ENCODE results near the gene RIPPLY3.
"Not testable (repeated sequence)": the region's sequence is repeated elsewhere in the genome, so short reads cannot be mapped to it uniquely, and the experiment has no call there.

RIPPLY3 gene

DNA sequence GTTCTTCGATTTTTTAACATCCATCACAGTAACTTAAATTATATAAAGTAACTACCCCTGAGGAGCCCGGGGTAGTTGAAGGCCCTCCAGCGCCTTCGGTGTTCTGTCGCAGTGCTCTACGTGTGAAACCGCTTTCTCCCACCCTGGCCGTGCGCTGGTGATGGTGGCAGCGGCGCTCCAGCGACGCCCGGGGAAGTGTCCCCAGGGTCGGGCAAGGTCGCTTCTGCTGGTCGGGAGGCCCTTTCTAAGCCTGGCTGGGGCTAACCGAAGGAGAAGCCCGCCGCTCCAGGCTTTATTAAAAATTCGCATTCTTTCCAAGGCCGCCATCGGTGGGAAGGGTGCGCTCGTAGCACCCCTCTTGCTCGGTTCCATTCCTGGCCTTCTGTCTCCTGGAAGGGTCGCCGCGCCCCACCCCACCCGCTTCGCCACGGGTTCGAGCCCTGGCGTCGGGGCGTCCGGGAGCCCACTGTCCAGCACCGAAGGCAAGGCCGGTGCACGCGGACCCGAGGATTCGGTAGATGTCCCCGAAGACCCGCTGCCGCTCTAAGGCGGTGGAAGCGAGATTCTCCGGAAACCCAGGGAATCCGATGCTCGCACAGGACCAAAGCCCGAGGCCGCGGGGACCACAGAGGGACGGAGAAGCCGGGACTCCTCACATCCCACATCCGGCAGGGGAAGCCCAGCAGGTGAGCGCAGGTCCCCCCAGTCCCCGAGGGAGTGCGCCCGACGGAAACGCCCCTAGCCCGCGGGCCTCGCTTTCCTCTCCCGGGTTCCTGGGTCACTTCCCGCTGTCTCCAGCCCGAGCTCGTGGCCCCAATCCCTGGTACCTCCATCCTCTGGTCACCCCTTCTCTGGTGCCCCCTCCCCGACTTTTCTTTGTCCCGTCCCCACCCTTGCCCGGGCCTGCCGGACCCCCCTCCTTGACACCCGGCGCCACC is 685 bp upstream of the RIPPLY3 start:
- in situ Hi-C loops (cut with MboI; ENCODE audit: low sequenced_read_pairs) = no loop called here

DNA sequence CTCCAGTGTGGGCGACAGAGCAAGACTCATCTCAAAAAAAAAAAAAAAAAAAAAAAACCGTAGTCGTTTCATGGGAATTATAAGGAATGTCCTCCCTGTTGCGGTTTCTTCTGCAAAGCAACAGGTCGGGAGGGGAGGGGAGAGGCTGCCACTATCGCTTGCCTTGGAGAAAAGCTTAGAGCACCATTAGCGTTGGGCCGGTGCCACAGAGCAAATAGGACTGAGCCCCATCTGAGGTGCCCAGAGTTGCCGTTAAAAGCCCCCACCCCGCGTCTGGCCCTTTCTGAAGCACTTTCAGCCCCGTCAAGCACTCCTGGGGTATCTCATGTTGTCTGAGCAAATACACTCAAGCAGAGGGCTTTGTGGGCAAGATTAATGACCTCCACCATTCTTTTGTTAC is 2.2 kb downstream of the RIPPLY3 start:
- in situ Hi-C loops (cut with MboI; ENCODE audit: low sequenced_read_pairs) = no loop called here

DNA sequence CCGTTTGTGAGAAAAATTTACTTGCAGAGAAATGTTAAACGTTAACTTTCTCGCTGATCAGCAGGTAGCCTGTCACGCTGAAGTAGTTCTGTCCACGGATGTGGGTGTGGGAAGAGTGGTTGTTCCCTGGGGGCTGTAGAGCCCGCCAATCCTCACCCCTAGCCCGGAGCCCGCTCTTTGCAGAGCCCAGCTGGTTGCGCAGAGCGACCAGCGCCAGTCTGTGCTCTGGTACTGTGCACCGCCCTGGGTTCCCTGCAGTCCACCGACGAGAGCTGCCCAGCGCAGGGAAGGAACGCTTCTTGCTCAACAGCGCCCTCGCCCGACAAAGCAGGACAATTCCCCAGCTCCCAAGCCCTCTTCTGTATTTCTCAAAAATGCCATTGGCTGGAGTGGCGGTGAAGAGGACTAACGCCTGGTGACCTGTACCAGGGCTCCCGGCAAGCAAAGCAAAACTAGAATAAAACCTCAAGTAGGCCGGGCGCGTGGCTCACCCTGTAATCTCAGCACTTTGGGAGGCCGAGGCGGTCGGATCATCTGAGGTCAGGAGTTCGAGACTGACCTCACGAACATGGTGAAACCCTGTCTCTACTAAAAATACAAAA is 3.3 kb downstream of the RIPPLY3 start:
- in situ Hi-C loops (cut with MboI; ENCODE audit: low sequenced_read_pairs) = no loop called here

DNA sequence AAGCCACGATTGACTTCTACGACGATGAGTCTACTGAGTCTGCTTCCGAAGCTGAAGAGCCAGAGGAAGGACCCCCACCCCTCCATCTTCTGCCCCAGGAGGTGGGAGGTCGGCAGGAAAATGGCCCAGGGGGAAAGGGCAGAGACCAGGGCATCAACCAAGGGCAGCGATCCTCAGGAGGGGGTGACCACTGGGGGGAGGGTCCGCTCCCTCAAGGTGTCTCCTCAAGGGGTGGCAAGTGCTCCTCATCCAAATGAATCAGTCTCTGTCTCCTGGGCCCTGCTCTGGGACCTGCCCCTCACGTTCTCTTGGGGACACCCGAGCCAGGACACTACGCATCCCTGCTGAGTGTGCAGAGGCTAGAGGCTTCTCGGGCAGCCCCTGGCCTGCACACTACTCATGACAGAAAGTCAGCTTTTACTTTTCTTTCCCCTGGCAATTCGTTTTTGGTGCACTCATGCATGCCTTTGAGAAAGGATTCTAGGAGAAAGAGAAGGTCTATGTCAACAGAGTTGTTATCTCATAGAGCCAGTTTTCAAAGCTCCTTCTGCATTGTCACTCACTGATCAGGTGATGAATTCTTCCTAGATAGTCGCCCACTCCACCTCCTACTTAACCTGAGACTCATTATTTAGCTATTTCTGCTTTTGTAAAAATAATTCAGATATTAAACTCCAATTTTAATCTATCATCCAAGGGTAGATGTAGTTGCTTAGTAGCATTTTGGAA is 11.6 kb downstream of the RIPPLY3 start:
- in situ Hi-C loops (cut with MboI; ENCODE audit: low sequenced_read_pairs) = no loop called here

DNA sequence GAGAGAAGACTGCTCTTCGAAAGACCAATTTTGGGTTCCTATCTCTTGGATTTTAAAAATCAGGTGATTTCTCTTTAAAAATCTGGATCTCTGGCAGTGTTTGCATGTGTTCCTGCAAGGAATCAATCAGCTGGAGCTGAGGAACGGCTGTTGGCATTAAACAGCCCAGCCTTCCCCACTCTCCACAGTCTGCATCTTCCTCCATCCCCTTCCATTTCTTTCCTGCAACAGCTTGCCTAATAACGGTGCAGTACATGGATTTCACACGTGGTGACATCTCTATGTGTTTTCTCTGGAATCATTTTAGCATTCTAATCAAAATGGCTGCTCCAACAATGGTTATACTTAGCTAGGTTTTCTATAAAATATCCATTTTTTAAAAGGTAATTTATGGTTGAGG is 20.0 kb downstream of the RIPPLY3 start:
- in situ Hi-C loops (cut with MboI; ENCODE audit: low sequenced_read_pairs) = no loop called here

DNA sequence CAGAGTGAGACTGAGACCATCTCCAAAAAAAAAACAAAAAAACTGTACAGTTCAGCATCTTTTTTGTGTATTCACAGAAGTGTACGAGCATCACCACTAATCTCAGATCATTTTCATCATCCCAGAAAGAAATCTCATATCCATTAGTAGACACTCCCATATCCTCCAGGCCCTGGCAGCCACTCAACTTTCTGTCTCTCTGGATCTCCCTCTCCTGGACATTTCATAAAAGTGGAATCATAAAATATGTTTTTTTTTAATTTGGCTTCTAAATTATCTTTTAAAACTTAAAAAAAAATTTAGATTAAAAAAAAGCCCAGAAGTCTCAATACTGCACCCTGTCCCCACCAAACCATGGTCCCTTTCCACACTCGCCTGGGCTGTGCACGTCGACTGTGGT is 22.1 kb downstream of the RIPPLY3 start:
- in situ Hi-C loops (cut with MboI; ENCODE audit: low sequenced_read_pairs) = no loop called here

DNA sequence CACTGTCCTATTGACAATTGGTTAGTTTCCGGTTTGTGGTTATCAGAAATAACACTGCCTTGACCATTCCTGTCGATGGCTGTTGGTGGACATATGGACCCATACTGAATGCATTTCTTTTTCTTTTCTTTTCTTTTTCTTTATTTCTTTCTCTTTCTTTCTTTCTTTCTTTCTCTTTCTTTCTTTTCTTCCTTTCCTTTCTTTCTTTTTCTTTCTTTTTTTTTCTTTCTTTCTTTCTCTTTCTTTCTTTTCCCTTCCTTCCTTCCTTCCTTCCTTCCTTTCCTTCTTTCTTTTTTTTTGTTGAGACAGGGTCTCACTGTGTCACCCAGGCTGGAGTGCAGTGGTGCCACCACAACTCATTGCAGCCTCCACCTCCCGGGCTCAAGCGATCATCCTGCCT is 24.4 kb downstream of the RIPPLY3 start:
- in situ Hi-C loops (cut with MboI; ENCODE audit: low sequenced_read_pairs) = no loop called here

DNA sequence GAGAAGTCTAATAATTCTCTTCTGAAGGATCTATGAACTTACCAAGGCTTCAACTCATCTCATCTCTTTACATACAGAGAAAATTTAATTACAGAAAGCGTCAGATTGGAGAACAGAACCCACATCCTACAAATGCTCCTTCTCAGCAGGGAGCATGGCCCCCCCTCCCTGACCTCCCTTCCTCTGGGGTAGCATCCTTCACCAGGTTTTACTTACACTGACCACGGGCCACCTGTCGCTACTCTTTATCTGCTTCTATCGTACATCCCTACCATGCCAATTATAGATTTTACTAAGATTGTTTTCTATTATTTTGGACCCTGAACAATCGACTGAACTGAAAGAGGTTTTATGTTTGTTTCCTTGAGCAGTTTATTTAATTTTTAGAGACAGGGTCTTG is 25.8 kb downstream of the RIPPLY3 start:
- in situ Hi-C loops (cut with MboI; ENCODE audit: low sequenced_read_pairs) = no loop called here

DNA sequence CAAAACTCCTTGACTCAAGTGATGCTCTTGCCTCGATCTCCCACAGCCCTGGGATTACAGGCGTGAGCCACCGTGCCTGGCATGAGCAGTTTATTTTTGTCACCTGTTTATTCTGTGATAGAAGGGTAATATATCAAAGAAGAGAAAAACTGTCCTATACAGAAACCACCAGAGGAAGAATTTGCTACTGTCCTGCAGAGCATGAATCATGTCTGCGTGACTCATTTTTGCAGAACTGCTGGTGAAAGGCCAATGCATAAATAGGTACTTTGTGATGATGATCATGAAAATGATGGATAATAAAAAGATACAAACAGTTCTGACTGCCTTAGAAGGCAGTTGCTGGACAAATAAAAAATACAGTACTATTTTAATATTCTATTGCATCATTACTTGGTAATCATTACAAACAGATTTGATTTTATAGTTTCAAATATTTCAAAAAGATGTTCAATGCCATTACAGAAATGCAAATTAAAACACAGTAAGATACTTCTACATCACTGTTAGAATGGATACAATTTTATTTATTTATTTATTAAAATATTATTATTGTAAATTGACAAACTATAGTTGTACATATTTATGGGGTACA is 26.5 kb downstream of the RIPPLY3 start:
- in situ Hi-C loops (cut with MboI; ENCODE audit: low sequenced_read_pairs) = no loop called here

DNA sequence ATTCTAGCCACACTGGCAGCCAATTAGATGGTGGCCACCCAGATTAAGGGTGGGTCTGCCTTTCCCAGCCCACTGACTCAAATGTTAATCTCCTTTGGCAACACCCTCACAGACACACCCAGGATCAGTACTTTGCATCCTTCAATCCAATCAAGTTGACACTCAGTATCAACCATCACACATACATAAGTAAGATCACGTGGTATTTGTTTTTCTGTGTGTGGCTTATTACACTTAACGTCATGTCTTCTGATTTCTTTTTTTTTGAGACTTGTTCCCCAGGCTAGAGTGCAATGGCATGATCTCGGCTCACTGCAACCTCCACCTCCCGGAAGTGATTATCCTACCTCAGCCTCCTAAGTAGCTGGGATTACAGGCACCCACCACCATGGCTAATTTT is 27.9 kb downstream of the RIPPLY3 start:
- in situ Hi-C loops (cut with MboI; ENCODE audit: low sequenced_read_pairs) = not testable (repeated sequence)

DNA sequence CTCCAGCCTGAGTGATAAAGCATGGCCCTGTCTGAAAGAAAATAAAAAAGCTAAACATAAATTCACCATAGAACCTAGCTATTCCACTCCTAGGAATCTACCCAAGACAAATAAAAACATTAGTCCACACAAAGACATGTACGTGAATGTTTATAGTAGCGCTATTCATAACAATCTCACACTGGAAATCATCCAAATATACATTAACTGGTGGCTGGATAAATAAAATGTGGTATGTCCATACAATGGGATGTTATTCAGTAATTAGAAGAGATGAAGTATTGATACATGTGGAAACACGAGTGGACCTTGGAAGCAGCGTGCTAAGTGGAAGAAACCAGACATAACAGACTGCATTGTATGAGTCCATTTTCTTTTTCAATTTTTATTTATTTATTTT is 29.7 kb downstream of the RIPPLY3 start:
- in situ Hi-C loops (cut with MboI; ENCODE audit: low sequenced_read_pairs) = no loop called here

DNA sequence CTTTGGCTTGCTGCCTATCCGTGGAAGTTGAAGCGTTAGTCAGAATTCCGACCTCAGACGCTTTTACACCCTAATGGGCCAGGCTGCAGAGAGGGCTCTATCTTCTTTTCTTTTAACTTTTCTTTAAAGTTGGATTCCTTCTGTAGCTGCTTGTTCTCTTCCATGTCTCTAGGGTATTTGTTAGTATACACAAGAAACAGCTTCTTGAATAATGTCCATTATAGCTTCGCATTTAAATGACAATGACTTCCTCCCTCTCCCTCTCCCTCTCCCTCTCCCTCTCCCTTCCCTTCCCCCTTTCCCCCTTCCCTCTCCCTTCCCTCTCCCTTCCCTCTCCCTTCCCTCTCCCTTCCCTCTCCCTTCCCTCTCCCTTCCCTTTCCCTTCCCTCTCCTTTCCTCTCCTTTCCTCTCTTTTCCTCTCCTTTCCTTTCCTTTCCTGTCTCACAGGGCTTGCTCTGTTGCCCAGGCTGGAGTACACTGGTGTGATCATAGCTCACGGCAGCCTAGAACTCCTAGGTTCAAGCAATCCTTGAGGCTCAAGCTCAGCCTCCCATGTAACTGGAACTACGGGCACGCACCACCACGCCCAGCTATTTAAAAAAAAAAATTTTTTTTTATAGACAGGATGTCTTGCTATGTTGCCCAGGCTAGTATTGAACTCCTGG is 33.0 kb downstream of the RIPPLY3 start:
- in situ Hi-C loops (cut with MboI; ENCODE audit: low sequenced_read_pairs) = no loop called here

DNA sequence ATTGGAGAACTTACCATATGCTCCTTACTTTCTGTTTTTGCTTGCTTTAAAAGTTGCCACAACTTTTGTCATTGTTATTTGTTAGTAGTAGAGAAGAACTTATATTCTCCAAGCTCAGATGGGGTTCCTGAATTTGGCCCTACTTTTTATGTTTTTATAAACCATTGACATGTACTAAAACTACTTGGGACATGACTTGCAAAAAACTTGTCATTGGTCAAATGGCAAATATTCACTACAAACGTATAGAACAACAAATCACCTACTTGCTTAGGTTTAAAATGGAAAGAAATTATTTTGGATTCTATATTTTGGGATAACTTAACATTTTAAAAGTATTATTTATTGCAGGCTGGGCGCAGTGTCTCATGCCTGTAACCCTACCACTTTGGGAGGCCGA is 33.7 kb downstream of the RIPPLY3 start:
- in situ Hi-C loops (cut with MboI; ENCODE audit: low sequenced_read_pairs) = no loop called here

DNA sequence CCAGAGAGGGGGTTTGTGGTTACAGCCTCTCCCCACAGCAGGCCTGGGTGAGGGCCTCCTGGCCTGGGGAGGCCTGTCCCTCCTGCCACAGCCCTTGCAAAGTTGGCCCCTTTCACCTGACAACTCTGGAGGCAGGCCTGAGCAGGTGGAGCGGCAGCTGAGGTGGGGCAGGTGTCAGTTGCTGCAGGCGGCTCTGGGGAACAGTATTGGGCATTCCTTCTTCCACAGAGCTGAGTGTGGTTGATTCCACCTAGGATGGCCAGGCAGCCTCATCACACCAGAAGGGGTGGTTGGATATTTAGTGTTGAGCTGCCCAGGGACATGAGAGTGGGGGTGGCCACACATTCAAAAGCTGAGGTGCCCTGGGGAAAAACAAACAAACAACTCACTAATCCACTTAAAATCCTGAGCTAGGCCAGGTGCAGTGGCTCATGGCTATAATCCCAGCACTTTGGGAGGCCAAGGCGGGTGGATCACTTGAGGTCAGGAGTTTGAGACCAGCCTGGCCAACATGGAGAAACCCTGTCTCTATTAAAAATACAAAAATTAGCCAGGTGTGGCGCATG is 35.3 kb downstream of the RIPPLY3 start:
- in situ Hi-C loops (cut with MboI; ENCODE audit: low sequenced_read_pairs) = no loop called here

DNA sequence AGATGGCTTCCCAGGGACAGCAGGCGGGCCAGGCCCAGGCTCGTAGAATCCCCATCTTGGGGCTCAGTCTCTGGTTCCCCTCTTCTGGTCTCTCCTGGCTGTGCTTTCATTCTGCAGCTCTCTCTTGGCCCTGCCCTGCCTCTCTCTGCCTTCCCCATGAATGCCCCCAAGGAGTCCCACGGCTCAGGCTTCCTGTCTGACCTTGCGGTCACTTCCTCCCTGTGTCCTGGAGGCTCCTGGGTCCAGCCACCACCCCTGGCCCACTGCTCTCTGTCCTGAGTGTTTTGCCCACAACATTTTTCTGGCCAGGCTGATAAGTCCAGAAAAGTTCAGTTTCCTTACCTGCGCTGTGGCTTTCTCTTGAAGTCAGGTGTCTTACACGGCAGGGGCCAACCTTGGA is 37.3 kb downstream of the RIPPLY3 start:
- in situ Hi-C loops (cut with MboI; ENCODE audit: low sequenced_read_pairs) = no loop called here

DNA sequence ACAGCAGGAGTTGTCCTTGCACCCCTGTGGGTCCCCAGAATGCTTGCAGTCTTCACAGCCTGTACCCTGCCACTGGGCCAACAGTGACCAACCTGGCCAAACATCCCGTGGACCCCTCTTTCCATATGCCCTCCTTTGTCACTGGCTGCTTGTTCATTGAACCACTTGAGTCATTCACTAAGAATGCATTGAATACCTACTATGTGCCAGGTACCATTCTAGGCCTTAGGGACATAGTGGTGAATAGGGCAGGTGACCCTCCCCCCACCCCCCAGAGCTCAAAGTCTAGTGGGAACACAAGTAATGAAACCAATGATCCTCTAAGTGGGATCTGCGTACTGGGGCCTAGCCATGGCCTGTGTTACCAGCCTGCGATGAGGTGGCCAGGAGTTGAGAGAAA is 38.1 kb downstream of the RIPPLY3 start:
- in situ Hi-C loops (cut with MboI; ENCODE audit: low sequenced_read_pairs) = no loop called here

DNA sequence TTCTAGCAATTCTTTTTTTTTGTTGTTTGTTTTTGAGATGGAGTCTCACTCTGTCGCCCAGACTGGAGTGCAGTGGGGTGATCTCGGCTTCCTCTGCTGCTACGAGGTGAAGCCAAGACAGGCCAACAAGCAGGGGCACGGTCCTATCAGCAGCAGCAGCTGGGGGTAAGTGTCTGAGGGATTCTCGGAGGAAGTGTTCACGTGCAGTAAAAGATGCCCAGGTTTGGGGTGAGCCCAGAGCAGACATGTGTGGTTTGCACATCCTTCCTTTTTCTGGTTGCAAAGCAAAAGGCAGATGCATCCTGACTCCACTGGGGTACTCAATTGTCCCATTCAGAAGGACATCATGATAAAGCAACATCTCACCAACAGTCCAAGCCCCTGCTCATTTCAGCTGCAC is 38.6 kb downstream of the RIPPLY3 start:
- in situ Hi-C loops (cut with MboI; ENCODE audit: low sequenced_read_pairs) = no loop called here

DNA sequence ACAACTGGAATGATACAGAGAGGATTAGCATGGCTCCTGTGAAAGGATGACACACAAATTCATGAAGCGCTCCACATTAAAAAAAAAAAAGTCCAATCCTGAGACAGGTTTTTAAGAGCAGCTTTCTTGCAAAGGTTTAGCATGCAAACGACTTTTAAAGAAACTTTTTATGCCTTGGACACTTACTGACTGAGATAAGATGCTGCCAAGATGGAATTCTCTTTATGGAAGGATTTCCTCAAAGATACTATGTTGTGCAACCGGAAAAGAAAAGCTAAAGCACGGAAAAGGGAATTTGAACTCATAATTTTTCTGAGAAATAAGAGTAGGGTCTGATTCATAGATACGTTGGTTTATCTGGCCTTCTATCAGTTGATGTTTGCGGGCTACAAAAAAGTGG is 39.1 kb downstream of the RIPPLY3 start:
- in situ Hi-C loops (cut with MboI; ENCODE audit: low sequenced_read_pairs) = no loop called here

DNA sequence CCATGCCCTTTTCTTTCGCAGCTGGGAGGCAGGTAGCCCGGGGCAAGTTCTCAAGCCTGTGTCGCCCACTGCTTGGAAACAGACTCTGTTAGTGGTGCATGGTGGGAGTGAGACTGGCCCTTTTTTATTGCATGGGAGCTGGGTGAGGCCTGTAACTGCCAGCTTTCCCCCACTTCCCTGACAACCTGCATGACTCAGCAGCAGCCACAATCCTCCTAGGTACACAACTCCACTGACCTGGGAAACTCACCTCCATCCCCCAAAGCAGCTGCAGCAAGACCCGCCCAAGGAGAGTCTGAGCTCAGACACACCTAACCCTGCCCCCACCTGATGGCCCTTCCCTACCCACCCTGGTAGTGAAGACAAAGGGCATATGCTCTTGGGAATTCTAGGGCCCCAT is 40.6 kb downstream of the RIPPLY3 start:
- in situ Hi-C loops (cut with MboI; ENCODE audit: low sequenced_read_pairs) = no loop called here

DNA sequence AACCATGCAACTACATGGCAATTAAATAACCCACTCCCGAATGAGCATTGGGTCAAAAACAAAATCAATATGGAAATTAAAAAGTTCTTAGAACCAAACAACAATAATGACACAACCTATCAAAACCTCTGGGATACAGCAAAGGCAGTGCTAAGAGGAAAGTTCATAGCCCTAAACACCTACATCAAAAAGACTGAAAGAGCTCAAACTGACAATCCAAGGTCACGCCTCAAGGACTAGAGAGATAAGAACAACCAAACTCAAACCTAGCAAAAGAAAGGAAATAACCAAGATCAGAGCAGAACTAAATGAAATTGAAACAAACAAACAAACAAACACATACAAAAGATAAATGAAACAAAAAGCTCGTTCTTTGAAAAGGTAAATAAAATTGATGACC is 43.2 kb downstream of the RIPPLY3 start:
- in situ Hi-C loops (cut with MboI; ENCODE audit: low sequenced_read_pairs) = not testable (repeated sequence)

Measured in HL-60/S4 treated with retinoic acid at 250 ng/mL for 4 days and 3 days (cell line).